ENCODE measurements around the gene TM4SF20. TPM values are rescaled to one million over a fixed set of nuclear protein-coding genes. Genes with fewer than 3 reads are reported as not detected.

Gene TM4SF20
- polyA plus RNA-seq, 1 donor from 2014 or later: not detected

GRCh38 chr2:227407591-227408151 is 28.6 kb upstream of the TM4SF20 start:
- TF ChIP-seq POLR2AphosphoS5 (IDR thresholded peaks at IDR 0.05): no peak
- TF ChIP-seq EP300 (conservative IDR thresholded peaks at IDR 0.05; ENCODE audit: poor library complexity, severe bottlenecking): no peak
- TF ChIP-seq MXI1 (conservative IDR thresholded peaks at IDR 0.05; ENCODE audit: poor library complexity, severe bottlenecking): no peak
- no peak for TF ChIP-seq CTCF (IDR thresholded peaks at IDR 0.05; ENCODE audit: poor library complexity, severe bottlenecking)
- TF ChIP-seq RAD21 (conservative IDR thresholded peaks at IDR 0.05): no peak
- no peak for TF ChIP-seq TAF1 (IDR thresholded peaks at IDR 0.05; ENCODE audit: low read depth)
- no peak for TF ChIP-seq REST (IDR thresholded peaks at IDR 0.05; ENCODE audit: borderline replicate concordance)
- TF ChIP-seq SMC3 (conservative IDR thresholded peaks at IDR 0.05; ENCODE audit: poor library complexity): no peak
- no peak for TF ChIP-seq EZH2 (IDR thresholded peaks at IDR 0.05; ENCODE audit: borderline replicate concordance, insufficient read depth, low read length, poor library complexity, severe bottlenecking)
- Histone ChIP-seq H3F3A (ENCODE audit: insufficient read depth, low read length, poor library complexity, severe bottlenecking) (no peaks in the 10 kb centered on the region), H3K9ac (ENCODE audit: low read length) (no peak overlapping the region), H3K4me3 (ENCODE audit: low read length) (no peak overlapping the region), H2AFZ (ENCODE audit: low read depth, low read length) (no peak overlapping the region), H3K27me3 (ENCODE audit: insufficient read depth, low read depth, low read length) (no peaks in the 10 kb centered on the region), H3K9me3 (ENCODE audit: low read length) (no peaks in the 10 kb centered on the region), H3K9me2 (ENCODE audit: insufficient read depth, low read length) (no peaks in the 10 kb centered on the region), H3K79me2 (replicated peaks; ENCODE audit: insufficient read depth, low read length) (no peaks in the 10 kb centered on the region), H3K4me2 (ENCODE audit: low read length) (no peak overlapping the region), H3K36me3 (ENCODE audit: insufficient read depth, low read length) (no peaks in the 10 kb centered on the region), H4K20me1 (ENCODE audit: insufficient read depth) (no peaks in the 10 kb centered on the region), H3K27ac (ENCODE audit: low read length) (no peak overlapping the region)

GRCh38 chr2:227406177-227407031 is 27.3 kb upstream of the TM4SF20 start:
- Histone ChIP-seq H3K4me2 (ENCODE audit: low read length) (no peak overlapping the region), H3K36me3 (ENCODE audit: insufficient read depth, low read length) (no peaks in the 10 kb centered on the region), H3K9me2 (ENCODE audit: insufficient read depth, low read length) (no peaks in the 10 kb centered on the region), H3K79me2 (replicated peaks; ENCODE audit: insufficient read depth, low read length) (no peaks in the 10 kb centered on the region), H4K20me1 (ENCODE audit: insufficient read depth) (no peaks in the 10 kb centered on the region), H2AFZ (ENCODE audit: low read depth, low read length) (no peak overlapping the region), H3K9me3 (ENCODE audit: low read length) (no peaks in the 10 kb centered on the region), H3K9ac (ENCODE audit: low read length) (no peak overlapping the region), H3F3A (ENCODE audit: insufficient read depth, low read length, poor library complexity, severe bottlenecking) (no peaks in the 10 kb centered on the region), H3K27me3 (ENCODE audit: insufficient read depth, low read depth, low read length) (no peaks in the 10 kb centered on the region), H3K4me3 (ENCODE audit: low read length) (no peak overlapping the region), H3K27ac (ENCODE audit: low read length) (no peak overlapping the region)
- TF ChIP-seq RAD21 (conservative IDR thresholded peaks at IDR 0.05): peak; percentile 88
- TF ChIP-seq CTCF (IDR thresholded peaks at IDR 0.05; ENCODE audit: poor library complexity, severe bottlenecking): peak; percentile 89
- TF ChIP-seq SMC3 (conservative IDR thresholded peaks at IDR 0.05; ENCODE audit: poor library complexity): peak; percentile 88
- TF ChIP-seq EP300 (conservative IDR thresholded peaks at IDR 0.05; ENCODE audit: poor library complexity, severe bottlenecking): no peak
- TF ChIP-seq EZH2 (IDR thresholded peaks at IDR 0.05; ENCODE audit: borderline replicate concordance, insufficient read depth, low read length, poor library complexity, severe bottlenecking): no peak
- TF ChIP-seq TAF1 (IDR thresholded peaks at IDR 0.05; ENCODE audit: low read depth): no peak
- TF ChIP-seq MXI1 (conservative IDR thresholded peaks at IDR 0.05; ENCODE audit: poor library complexity, severe bottlenecking): no peak
- TF ChIP-seq REST (IDR thresholded peaks at IDR 0.05; ENCODE audit: borderline replicate concordance): peak; percentile 73
- TF ChIP-seq POLR2AphosphoS5 (IDR thresholded peaks at IDR 0.05): no peak
